HCT116 (cell line): ENCODE results near the gene INPP4A. TPM values are rescaled to one million over a fixed set of nuclear protein-coding genes. Genes with fewer than 3 reads are reported as not detected.

Experiments used
- ATAC-seq: fragments of 200-7000 bp; cut with Tn5 transposase; 2 replicates; pipeline ENCODE4 v1.9.1; 2020; ENCODE audit warnings: mild to moderate bottlenecking, moderate library complexity
- BruUV-seq: library from RNA; stranded (reverse); fragments of 400-500 nt; replicated peaks from 2 replicates; lab custom pipeline; 2021; lab: Mats Ljungman, UMichigan
- CTCF ChIA-PET: fragments of 300-600 bp; sonication (Branson Sonifier 250); formaldehyde crosslinking; loops from one replicate; lab custom pipeline; 2021; ENCODE audit warnings: antibody characterized with exemption; lab: Charles Lee
- POLR2A ChIA-PET: fragments of 300-600, 350-600 bp; sonication (Branson Sonifier 250); formaldehyde crosslinking; loops from one replicate; lab custom pipeline; 2021; ENCODE audit warnings: antibody characterized with exemption; lab: Charles Lee
- RAD21 ChIA-PET, 2 experiments: fragments of 300-600 bp; sonication (Branson Sonifier 250); formaldehyde crosslinking; loops; one replicate each; lab custom pipeline; 2023; ENCODE audit warnings: low total read pairs in 2 of 2; ENCODE audit not compliant: uncharacterized antibody in 2 of 2, unreplicated experiment in 2 of 2, low non-redundant PET in 1 of 2; lab: Charles Lee
- DNase-seq: peaks from one replicate; pipeline ENCODE4 v3.0.0-alpha.2; 2010; ENCODE audit warnings: low read depth, low spot score
- H2AFZ ChIP-seq: fragments of 200-600 bp; shearing (Covaris generic), sonication (generic); 2 replicates; pipeline ENCODE4 v1.6.1; 2017; ENCODE audit warnings: low read depth, mixed run types, mixed read lengths, antibody characterized with exemption, low read length; ENCODE audit not compliant: poor library complexity, severe bottlenecking
- H3K27ac ChIP-seq: 2 replicates; pipeline ENCODE4 v1.5.1; 2012; ENCODE audit warnings: low read depth, low read length
- H3K27me3 ChIP-seq: fragments of 200-600 bp; sonication (generic); 2 replicates; pipeline ENCODE4 v1.6.1; 2016; ENCODE audit warnings: mixed run types, low read length, mixed read lengths; ENCODE audit not compliant: insufficient read depth
- H3K36me3 ChIP-seq, 2 experiments: fragments of 200-500 bp in 1 of 2; fragments of 200-600 bp in 1 of 2; sonication (Bioruptor generic) in 1 of 2; sonication (generic) in 1 of 2; 2 replicates each; pipeline versions ENCODE4 v1.5.1 to v1.6.1; 2014 to 2016; ENCODE audit warnings: low read length in 2 of 2, inconsistent platforms in 1 of 2, mixed read lengths in 1 of 2, mixed run types in 1 of 2; ENCODE audit not compliant: insufficient read depth in 2 of 2, control insufficient read depth in 1 of 2
- H3K4me1 ChIP-seq, 2 experiments: fragments of 200-600 bp in 1 of 2; sonication (generic) in 1 of 2; 2 replicates each; pipeline versions ENCODE4 v1.5.1 to v1.6.1; 2012 to 2017; ENCODE audit warnings: low read length in 2 of 2, inconsistent platforms in 1 of 2, mild to moderate bottlenecking in 1 of 2, mixed read lengths in 1 of 2, mixed run types in 1 of 2, moderate library complexity in 1 of 2; ENCODE audit not compliant: insufficient read depth in 2 of 2, control insufficient read depth in 1 of 2
- H3K4me2 ChIP-seq: fragments of 200-600 bp; sonication (generic); 2 replicates; pipeline ENCODE4 v1.6.1; 2017; ENCODE audit warnings: mixed run types, low read length, mixed read lengths
- H3K4me3 ChIP-seq, 2 experiments: fragments of 200-600 bp in 1 of 2; sonication (generic) in 1 of 2; replicated peaks in 1 of 2; 2 replicates each; pipeline ENCODE4 v1.5.1; 2011 to 2016; ENCODE audit warnings: low read length in 2 of 2, control low read depth in 1 of 2, low read depth in 1 of 2, mild to moderate bottlenecking in 1 of 2, mixed read lengths in 1 of 2, mixed run types in 1 of 2
- H3K79me2 ChIP-seq: fragments of 200-600 bp; sonication (generic); 2 replicates; pipeline ENCODE4 v1.6.1; 2017; ENCODE audit warnings: mild to moderate bottlenecking, mixed run types, low read length, moderate library complexity, mixed read lengths; ENCODE audit not compliant: insufficient read depth
- H3K9ac ChIP-seq: fragments of 200-600 bp; sonication (generic); 2 replicates; pipeline ENCODE4 v1.6.1; 2016; ENCODE audit warnings: low read length, mixed read lengths
- H3K9me2 ChIP-seq: fragments of 200-600 bp; sonication (generic), shearing (Covaris generic); 2 replicates; pipeline ENCODE4 v1.6.1; 2017; ENCODE audit warnings: mixed run types, mild to moderate bottlenecking, moderate library complexity; ENCODE audit not compliant: insufficient read depth
- H3K9me3 ChIP-seq, 2 experiments: fragments of 200-500 bp in 1 of 2; fragments of 200-600 bp in 1 of 2; sonication (Bioruptor generic) in 1 of 2; sonication (generic) in 1 of 2; 2 replicates each; pipeline ENCODE4 v1.6.1; 2014 to 2017; ENCODE audit warnings: low read length in 2 of 2, mixed read lengths in 2 of 2, inconsistent platforms in 1 of 2, low read depth in 1 of 2, mild to moderate bottlenecking in 1 of 2, mixed run types in 1 of 2, moderate library complexity in 1 of 2; ENCODE audit not compliant: control insufficient read depth in 1 of 2, insufficient read depth in 1 of 2
- H4K20me1 ChIP-seq: fragments of 200-600 bp; sonication (generic), shearing (Covaris generic); 2 replicates; pipeline ENCODE4 v1.6.1; 2017; ENCODE audit warnings: mixed run types, mild to moderate bottlenecking, moderate library complexity; ENCODE audit not compliant: insufficient read depth
- CEBPB ChIP-seq: IDR thresholded peaks from 2 replicates; pipeline ENCODE4 v1.6.1; 2012; ENCODE audit warnings: low read depth
- JUND ChIP-seq: IDR thresholded peaks from 2 replicates; pipeline ENCODE4 v1.6.1; 2012
- MAX ChIP-seq: IDR thresholded peaks from 2 replicates; pipeline ENCODE4 v1.6.1; 2012
- POLR2A ChIP-seq: IDR thresholded peaks from 2 replicates; pipeline ENCODE4 v1.7.0; 2011; ENCODE audit warnings: borderline replicate concordance; ENCODE audit not compliant: insufficient read depth, insufficient read length; ENCODE audit errors: extremely low read depth
- RAD21 ChIP-seq: IDR thresholded peaks from 2 replicates; pipeline ENCODE4 v1.6.1; 2012; ENCODE audit warnings: low read depth, mild to moderate bottlenecking
- YY1 ChIP-seq: IDR thresholded peaks from 2 replicates; pipeline ENCODE4 v1.6.1; 2011; ENCODE audit warnings: low read length, low read depth, moderate library complexity, mild to moderate bottlenecking; ENCODE audit not compliant: insufficient replicate concordance; ENCODE audit errors: extremely low read depth
- ZNF274 ChIP-seq: fragments of 200-500 bp; sonication (Bioruptor generic); IDR thresholded peaks from 2 replicates; pipeline ENCODE4 v1.6.1; 2014; ENCODE audit warnings: mild to moderate bottlenecking, low read depth, low read length, inconsistent platforms
- intact Hi-C: fragments of 100-400 bp; cut with micrococcal nuclease; formaldehyde crosslinking; loops from 2 replicates; pipeline ENCODE4 v1.10.0; 2022
- total RNA-seq: library from RNA; stranded (reverse); gene quantifications from one replicate; pipeline ENCODE4 v1.2.1, GENCODE V29; 2021; ENCODE audit not compliant: unreplicated experiment
- TF ChIP-seq, protein P1 (sequence below): IDR thresholded peaks from 2 replicates; pipeline ENCODE4 v1.6.1; 2012; ENCODE audit warnings: low read depth

INPP4A gene
- total RNA-seq, 1 experiment from 2014 or later = 18.5 TPM

GRCh38 chr2:98498703-98499440 is 54.2 kb downstream of the INPP4A start:
- intact Hi-C loops = no loop called here
- no peaks in the 10 kb centered on the region for H3K79me2 ChIP-seq
- TF ChIP-seq CEBPB (no peak), YY1 (no peak), ZNF274 (no peak), MAX (no peak), RAD21 (no peak), JUND (no peak), POLR2A (no peak)
- TF ChIP-seq, protein P1, sequence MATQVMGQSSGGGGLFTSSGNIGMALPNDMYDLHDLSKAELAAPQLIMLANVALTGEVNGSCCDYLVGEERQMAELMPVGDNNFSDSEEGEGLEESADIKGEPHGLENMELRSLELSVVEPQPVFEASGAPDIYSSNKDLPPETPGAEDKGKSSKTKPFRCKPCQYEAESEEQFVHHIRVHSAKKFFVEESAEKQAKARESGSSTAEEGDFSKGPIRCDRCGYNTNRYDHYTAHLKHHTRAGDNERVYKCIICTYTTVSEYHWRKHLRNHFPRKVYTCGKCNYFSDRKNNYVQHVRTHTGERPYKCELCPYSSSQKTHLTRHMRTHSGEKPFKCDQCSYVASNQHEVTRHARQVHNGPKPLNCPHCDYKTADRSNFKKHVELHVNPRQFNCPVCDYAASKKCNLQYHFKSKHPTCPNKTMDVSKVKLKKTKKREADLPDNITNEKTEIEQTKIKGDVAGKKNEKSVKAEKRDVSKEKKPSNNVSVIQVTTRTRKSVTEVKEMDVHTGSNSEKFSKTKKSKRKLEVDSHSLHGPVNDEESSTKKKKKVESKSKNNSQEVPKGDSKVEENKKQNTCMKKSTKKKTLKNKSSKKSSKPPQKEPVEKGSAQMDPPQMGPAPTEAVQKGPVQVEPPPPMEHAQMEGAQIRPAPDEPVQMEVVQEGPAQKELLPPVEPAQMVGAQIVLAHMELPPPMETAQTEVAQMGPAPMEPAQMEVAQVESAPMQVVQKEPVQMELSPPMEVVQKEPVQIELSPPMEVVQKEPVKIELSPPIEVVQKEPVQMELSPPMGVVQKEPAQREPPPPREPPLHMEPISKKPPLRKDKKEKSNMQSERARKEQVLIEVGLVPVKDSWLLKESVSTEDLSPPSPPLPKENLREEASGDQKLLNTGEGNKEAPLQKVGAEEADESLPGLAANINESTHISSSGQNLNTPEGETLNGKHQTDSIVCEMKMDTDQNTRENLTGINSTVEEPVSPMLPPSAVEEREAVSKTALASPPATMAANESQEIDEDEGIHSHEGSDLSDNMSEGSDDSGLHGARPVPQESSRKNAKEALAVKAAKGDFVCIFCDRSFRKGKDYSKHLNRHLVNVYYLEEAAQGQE = no peak
- ChIA-PET RAD21 (no interaction called here), POLR2A (no interaction called here), CTCF (no interaction called here)
- no TSS peak for BruUV-seq
- ATAC-seq (no peak), DNase-seq (no peak)
- no peaks in the 10 kb centered on the region for H3K9me2 ChIP-seq
- no peaks in the 10 kb centered on the region for H4K20me1 ChIP-seq
- H2AFZ ChIP-seq = no peak overlapping the region
- no peak overlapping the region for H3K4me3 ChIP-seq
- no peaks in the 10 kb centered on the region for H3K27me3 ChIP-seq
- peaks cover 0 to 5% of the 10 kb centered on the region in 2 experiments; a peak in 2 of 4 replicates for H3K9me3 ChIP-seq
- H3K4me1 ChIP-seq = no peaks in the 10 kb centered on the region
- no peak overlapping the region for H3K9ac ChIP-seq
- no peak overlapping the region for H3K4me2 ChIP-seq
- no peak overlapping the region for H3K27ac ChIP-seq
- no peaks in the 10 kb centered on the region for H3K36me3 ChIP-seq
